Neural cell (in vitro differentiated cells): ENCODE results near the gene SOX13. TPM values are rescaled to one million over a fixed set of nuclear protein-coding genes. Genes with fewer than 3 reads are reported as not detected.

Experiments used
- H2AFZ ChIP-seq: fragments of 200-600, 300-800 bp; sonication (generic), shearing (Covaris generic); 2 replicates; pipeline ENCODE4 v1.6.0; 2014; ENCODE audit warnings: low read depth, mild to moderate bottlenecking, antibody characterized with exemption, low read length, moderate library complexity
- H3F3A ChIP-seq: fragments of 200-600 bp; shearing (Covaris generic); 2 replicates; pipeline ENCODE4 v1.6.1; 2016; ENCODE audit warnings: mild to moderate bottlenecking, moderate library complexity, mixed read lengths, antibody characterized with exemption, low read length; ENCODE audit not compliant: insufficient read depth, poor library complexity, severe bottlenecking
- H3K27ac ChIP-seq: fragments of 200-600, 300-800 bp; sonication (generic), shearing (Covaris generic); 2 replicates; pipeline ENCODE4 v1.5.1; 2014; ENCODE audit warnings: mild to moderate bottlenecking, low read length, moderate library complexity
- H3K27me3 ChIP-seq: fragments of 300-800, 200-600 bp; sonication (generic), shearing (Covaris generic); 2 replicates; pipeline ENCODE4 v1.6.0; 2014; ENCODE audit warnings: mild to moderate bottlenecking, low read depth, low read length, moderate library complexity; ENCODE audit not compliant: insufficient read depth
- H3K36me3 ChIP-seq: fragments of 300-800, 200-600 bp; sonication (generic), shearing (Covaris generic); 2 replicates; pipeline ENCODE4 v1.5.1; 2014; ENCODE audit warnings: mild to moderate bottlenecking, antibody characterized with exemption, low read length, moderate library complexity; ENCODE audit not compliant: insufficient read depth
- H3K4me2 ChIP-seq: fragments of 300-800, 200-600 bp; sonication (generic), shearing (Covaris generic); 2 replicates; pipeline ENCODE4 v1.6.0; 2014; ENCODE audit warnings: mild to moderate bottlenecking, low read length
- H3K4me3 ChIP-seq: fragments of 300-800, 200-600 bp; sonication (generic), shearing (Covaris generic); 2 replicates; pipeline ENCODE4 v1.5.1; 2014; ENCODE audit warnings: mild to moderate bottlenecking, low read length, moderate library complexity
- H3K79me2 ChIP-seq: fragments of 200-600 bp; shearing (Covaris generic); replicated peaks from 2 replicates; pipeline ENCODE4 v1.6.0; 2014; ENCODE audit warnings: mild to moderate bottlenecking, low read length, moderate library complexity; ENCODE audit not compliant: insufficient read depth
- H3K9ac ChIP-seq: fragments of 300-800, 200-600 bp; sonication (generic), shearing (Covaris generic); 2 replicates; pipeline ENCODE4 v1.6.1; 2016; ENCODE audit warnings: mild to moderate bottlenecking, low read length, mixed read lengths
- H3K9me2 ChIP-seq: fragments of 200-600 bp; shearing (Covaris generic); 2 replicates; pipeline ENCODE4 v1.6.1; 2016; ENCODE audit warnings: mild to moderate bottlenecking, low read length, mixed read lengths; ENCODE audit not compliant: insufficient read depth
- H3K9me3 ChIP-seq: fragments of 200-600, 300-800 bp; sonication (generic), shearing (Covaris generic); 2 replicates; pipeline ENCODE4 v1.6.1; 2016; ENCODE audit warnings: mild to moderate bottlenecking, mixed run types, low read length, moderate library complexity, mixed read lengths
- H4K20me1 ChIP-seq: fragments of 200-600 bp; shearing (Covaris generic); 2 replicates; pipeline ENCODE4 v1.6.1; 2016; ENCODE audit warnings: mild to moderate bottlenecking, mixed run types; ENCODE audit not compliant: insufficient read depth
- EP300 ChIP-seq: fragments of 450-650 bp; conservative IDR thresholded peaks from 2 replicates; pipeline ENCODE4 v1.6.1; 2014; ENCODE audit warnings: antibody characterized with exemption, mild to moderate bottlenecking, moderate library complexity; ENCODE audit not compliant: poor library complexity, severe bottlenecking
- MXI1 ChIP-seq: fragments of 450-650 bp; conservative IDR thresholded peaks from 2 replicates; pipeline ENCODE4 v1.6.1; 2014; ENCODE audit warnings: antibody characterized with exemption, mild to moderate bottlenecking; ENCODE audit not compliant: poor library complexity, severe bottlenecking
- RAD21 ChIP-seq: fragments of 450-650 bp; conservative IDR thresholded peaks from 2 replicates; pipeline ENCODE4 v1.6.1; 2014; ENCODE audit warnings: antibody characterized with exemption, mild to moderate bottlenecking, moderate library complexity
- SMC3 ChIP-seq: fragments of 450-650 bp; conservative IDR thresholded peaks from 2 replicates; pipeline ENCODE4 v1.6.1; 2014; ENCODE audit warnings: antibody characterized with exemption, mild to moderate bottlenecking, moderate library complexity; ENCODE audit not compliant: poor library complexity
- TAF1 ChIP-seq: IDR thresholded peaks from 2 replicates; pipeline ENCODE4 v1.6.1; 2012; ENCODE audit warnings: low read depth
- polyA plus RNA-seq: library from polyadenylated mRNA; depleted of rRNA; stranded (reverse); fragments of >200 nt; gene quantifications from 2 replicates; pipeline ENCODE4 v1.2.3, GENCODE V29; 2014
- TF ChIP-seq, protein P1 (sequence below): IDR thresholded peaks from 2 replicates; pipeline ENCODE4 v1.6.1; 2012; ENCODE audit warnings: borderline replicate concordance
- TF ChIP-seq, protein P2 (sequence below): fragments of 450-650 bp; IDR thresholded peaks from 2 replicates; pipeline ENCODE4 v1.5.1; 2014; ENCODE audit warnings: antibody characterized with exemption, mild to moderate bottlenecking, moderate library complexity; ENCODE audit not compliant: poor library complexity, severe bottlenecking

SOX13 gene
- polyA plus RNA-seq, 1 donor from 2014 or later: 1.7 TPM

DNA sequence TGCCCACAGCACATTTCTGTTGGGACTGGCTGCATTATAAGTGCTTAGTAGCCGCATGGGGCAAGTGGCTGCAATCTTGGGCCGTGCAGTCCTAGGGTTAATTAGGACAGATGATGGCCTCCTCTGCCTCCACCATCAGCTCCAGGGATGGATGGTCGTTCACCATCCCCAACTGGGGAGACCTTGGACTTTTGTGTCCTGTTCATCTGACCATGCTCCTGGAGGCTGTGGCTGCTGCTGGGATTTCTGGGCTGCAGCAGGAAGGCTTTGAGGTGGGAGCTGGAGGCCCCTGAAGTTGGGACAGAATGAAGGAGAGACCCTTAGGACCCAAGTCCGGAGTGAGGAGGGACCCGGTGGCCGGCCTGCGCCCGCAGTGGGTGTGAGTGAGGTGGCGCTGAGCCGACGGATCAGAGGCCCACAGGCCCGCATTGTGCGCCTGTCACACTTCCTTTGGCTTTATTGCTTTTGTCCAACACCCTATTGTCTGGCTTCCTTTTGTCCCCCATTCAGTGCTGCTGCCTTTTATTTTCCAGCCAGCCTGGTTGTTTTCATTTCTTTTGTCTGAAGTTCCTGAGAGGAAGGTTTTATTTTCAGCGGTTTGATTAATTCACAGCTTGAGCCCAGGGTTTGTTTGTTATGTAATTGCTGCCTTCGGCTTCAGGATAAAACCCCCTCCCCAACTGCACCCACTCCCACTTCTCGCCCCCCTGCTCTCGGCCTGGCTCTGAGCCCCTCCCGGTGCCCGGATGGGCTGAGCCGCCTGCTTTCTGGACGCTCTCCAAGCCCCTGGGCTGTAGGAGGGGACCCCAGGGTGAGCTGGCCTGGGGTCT lies 35.6 kb downstream of the SOX13 start:
- H3K4me3 ChIP-seq: no peak overlapping the region
- no peak overlapping the region for H2AFZ ChIP-seq
- H3K27me3 ChIP-seq: peaks cover 85% of the 10 kb centered on the region
- H3K36me3 ChIP-seq: no peaks in the 10 kb centered on the region
- H3F3A ChIP-seq: no peaks in the 10 kb centered on the region
- H3K9me2 ChIP-seq: no peaks in the 10 kb centered on the region
- no peaks in the 10 kb centered on the region for H3K79me2 ChIP-seq
- no peaks in the 10 kb centered on the region for H3K9me3 ChIP-seq
- H3K4me2 ChIP-seq: no peak overlapping the region
- H3K27ac ChIP-seq: no peak overlapping the region
- no peaks in the 10 kb centered on the region for H4K20me1 ChIP-seq
- TF ChIP-seq, protein P1, sequence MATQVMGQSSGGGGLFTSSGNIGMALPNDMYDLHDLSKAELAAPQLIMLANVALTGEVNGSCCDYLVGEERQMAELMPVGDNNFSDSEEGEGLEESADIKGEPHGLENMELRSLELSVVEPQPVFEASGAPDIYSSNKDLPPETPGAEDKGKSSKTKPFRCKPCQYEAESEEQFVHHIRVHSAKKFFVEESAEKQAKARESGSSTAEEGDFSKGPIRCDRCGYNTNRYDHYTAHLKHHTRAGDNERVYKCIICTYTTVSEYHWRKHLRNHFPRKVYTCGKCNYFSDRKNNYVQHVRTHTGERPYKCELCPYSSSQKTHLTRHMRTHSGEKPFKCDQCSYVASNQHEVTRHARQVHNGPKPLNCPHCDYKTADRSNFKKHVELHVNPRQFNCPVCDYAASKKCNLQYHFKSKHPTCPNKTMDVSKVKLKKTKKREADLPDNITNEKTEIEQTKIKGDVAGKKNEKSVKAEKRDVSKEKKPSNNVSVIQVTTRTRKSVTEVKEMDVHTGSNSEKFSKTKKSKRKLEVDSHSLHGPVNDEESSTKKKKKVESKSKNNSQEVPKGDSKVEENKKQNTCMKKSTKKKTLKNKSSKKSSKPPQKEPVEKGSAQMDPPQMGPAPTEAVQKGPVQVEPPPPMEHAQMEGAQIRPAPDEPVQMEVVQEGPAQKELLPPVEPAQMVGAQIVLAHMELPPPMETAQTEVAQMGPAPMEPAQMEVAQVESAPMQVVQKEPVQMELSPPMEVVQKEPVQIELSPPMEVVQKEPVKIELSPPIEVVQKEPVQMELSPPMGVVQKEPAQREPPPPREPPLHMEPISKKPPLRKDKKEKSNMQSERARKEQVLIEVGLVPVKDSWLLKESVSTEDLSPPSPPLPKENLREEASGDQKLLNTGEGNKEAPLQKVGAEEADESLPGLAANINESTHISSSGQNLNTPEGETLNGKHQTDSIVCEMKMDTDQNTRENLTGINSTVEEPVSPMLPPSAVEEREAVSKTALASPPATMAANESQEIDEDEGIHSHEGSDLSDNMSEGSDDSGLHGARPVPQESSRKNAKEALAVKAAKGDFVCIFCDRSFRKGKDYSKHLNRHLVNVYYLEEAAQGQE: no peak
- TF ChIP-seq, protein P2, sequence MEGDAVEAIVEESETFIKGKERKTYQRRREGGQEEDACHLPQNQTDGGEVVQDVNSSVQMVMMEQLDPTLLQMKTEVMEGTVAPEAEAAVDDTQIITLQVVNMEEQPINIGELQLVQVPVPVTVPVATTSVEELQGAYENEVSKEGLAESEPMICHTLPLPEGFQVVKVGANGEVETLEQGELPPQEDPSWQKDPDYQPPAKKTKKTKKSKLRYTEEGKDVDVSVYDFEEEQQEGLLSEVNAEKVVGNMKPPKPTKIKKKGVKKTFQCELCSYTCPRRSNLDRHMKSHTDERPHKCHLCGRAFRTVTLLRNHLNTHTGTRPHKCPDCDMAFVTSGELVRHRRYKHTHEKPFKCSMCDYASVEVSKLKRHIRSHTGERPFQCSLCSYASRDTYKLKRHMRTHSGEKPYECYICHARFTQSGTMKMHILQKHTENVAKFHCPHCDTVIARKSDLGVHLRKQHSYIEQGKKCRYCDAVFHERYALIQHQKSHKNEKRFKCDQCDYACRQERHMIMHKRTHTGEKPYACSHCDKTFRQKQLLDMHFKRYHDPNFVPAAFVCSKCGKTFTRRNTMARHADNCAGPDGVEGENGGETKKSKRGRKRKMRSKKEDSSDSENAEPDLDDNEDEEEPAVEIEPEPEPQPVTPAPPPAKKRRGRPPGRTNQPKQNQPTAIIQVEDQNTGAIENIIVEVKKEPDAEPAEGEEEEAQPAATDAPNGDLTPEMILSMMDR: no peak
- no peak for TF ChIP-seq MXI1
- no peak for TF ChIP-seq EP300
- H3K9ac ChIP-seq: no peak overlapping the region

DNA sequence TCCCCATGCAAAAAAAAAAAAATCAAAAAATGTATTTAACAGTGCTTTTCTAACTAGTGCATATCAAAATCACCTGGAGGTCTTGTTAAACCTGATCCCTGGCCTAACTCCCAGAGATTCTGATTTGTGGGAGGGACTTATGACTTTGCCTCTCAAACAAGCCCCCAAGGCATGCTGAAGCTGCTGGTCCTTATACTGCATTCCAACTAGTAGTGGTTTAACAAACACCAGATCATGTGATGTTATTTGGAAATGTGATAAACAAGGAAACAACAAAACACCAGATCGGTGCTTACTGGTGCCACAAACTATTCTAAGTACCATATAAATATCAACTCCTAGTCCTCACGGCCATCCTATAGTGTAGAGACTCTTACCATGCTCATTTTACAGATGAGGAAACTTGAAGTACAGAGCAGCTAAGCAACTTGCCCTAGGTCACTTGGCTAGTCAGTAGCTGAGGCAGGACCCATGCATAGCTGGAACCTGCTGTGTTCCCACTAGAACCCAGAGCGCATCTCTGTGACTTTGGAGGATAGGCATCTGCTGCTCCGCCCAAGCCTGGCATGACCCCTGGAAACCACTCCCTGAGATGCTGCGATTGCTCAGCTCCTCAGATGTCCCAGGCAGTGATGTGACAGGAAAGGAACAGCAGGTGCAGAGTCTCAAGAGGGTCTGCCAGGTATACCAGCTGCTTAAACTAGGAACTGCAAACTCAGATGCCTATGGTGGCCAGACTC lies 38.1 kb downstream of the SOX13 start:
- Histone ChIP-seq H3F3A (no peaks in the 10 kb centered on the region), H3K27ac (no peak overlapping the region), H3K9ac (no peak overlapping the region), H3K9me3 (no peaks in the 10 kb centered on the region), H3K9me2 (no peaks in the 10 kb centered on the region), H3K27me3 (peaks cover 69% of the 10 kb centered on the region), H3K36me3 (no peaks in the 10 kb centered on the region), H4K20me1 (no peaks in the 10 kb centered on the region), H3K4me3 (no peak overlapping the region), H3K4me2 (no peak overlapping the region), H2AFZ (no peak overlapping the region), H3K79me2 (no peaks in the 10 kb centered on the region)
- TF ChIP-seq TAF1 (no peak), EP300 (no peak), SMC3 (no peak), RAD21 (no peak), MXI1 (no peak)
- TF ChIP-seq, protein P1: no peak
